Activated CD8-positive, alpha-beta memory T cell treated with anti-CD3 and anti-CD28 coated beads, Interleukin-2, amount 50 U/mL, for 24 hours (primary cell): Measurements from ENCODE around the gene EIF6.

Source experiments
- DNase-seq: peaks from one replicate; pipeline ENCODE4 v3.0.0-alpha.2; 2020; ENCODE audit errors: extremely low read depth

EIF6 gene

DNA sequence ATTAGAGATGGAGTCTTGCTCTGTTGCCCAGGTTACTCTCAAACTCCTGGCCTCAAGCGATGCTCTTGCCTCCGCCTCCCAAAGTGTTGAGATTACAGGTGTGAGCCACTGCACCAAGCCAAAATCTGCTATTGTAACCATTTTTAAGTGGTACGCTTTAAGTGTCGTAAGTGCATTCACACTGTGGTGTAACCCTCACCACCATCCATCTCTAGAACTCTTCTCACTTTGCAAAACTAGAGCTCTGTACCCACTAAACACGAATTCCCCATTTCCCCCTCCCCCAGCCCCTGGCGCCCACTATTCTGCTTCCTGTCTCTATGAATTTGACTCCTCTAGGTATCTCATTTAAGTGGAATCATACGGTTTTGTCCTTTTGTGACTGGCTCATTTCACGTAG lies 10.5 kb upstream of the EIF6 start:
- DNase-seq, result no peak

DNA sequence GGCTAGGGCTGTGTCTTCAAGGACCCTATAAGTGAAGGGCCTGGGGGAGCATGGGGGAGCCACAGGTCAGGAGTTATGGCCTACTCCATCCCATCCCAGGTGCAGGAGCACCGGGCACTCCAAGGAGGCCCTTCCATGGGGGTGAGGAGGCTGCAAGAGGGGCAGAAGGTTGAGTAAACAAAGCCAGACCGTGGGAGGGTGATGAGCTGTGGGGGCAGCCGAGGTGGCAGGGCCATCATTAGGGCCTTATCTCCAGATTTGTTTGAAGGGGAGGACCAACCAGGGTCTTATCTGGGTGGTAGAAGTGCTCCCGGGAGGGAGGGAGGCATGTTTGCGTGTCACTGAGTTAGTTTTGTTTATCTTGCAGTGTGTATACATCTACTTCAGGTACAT lies 9.7 kb upstream of the EIF6 start:
- DNase-seq, result no peak

DNA sequence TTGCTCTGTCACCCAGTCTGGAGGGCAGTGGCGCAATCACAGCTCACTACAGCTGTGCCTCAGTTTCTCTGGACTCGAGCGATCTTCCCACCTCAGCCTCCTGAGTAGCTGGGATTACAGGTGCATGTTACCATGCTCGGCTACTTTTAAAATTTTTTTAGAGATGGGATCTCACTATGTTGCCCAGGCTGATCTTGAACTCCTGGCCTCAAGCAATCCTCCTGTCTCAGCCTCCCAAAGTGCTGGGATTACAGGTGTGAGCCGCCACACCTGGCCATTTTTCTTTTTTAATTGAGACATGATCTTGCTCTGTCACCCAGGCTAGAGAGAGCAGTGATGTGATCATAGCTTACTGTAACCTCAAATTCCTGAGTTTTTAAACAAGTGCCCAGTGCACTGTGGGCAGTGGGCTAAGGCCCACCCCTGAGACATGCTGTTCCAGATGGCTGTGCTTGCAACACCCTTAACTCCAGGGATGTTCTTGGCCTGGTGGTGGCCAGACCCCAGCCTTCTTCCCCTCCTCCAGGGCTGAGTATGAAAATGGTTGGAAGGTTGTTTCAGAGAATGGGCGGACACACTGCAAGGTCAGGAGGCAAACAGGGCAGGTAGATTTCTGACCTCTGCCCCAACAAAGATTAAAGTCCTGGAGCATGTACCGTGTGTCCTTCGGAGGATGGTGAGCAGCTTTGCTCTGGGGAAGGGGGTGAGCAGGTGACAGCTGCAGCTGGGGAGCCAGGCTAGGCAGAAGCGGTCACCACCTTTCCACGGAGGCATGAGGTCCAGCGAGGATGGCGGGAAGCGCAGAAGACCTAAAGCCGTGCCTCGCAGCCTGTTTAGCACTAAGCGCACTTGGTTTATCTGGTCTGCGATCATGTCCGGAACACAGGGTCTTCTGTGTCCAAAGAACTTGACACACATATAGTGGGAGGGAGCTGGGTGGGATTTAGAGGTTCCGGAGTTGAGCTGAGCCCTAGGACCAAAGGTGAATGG lies 9.0 kb upstream of the EIF6 start:
- DNase-seq, result no peak

DNA sequence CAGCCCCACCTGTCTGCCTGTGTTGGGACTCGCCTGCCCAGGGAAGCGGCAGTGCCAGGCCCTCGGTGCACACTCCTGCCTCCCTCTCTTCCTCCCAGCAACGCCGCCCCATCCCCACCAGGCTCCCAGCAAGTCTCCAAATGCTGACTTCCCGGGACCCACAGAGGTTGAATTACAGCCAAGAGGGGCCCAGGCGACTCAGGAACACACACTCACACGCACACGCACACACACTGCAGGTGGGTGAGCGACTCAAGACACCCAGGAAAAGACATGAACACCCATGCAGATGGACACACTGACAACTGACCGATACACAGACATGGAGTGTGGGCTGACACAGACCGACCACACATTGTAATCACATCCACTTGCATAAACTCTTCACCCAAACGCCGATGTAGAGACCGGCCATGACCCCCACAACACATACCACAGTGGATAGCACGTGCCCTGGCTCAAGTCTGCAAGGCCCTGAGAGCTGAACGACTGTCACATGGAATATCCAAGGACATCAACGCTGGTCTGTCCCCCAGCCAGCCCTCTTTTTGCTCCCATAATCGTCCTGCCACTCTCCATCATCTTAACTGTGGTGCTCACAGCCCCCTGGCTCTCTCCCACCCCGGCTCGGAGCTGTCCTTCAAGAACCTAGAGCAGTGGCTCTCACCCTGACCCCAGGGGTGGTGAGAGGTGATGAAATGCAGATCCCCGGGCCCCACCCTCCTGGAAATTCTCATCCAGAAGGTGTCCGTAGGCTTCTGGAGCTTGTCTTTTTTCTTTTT lies 8.1 kb upstream of the EIF6 start:
- DNase-seq, result no peak

DNA sequence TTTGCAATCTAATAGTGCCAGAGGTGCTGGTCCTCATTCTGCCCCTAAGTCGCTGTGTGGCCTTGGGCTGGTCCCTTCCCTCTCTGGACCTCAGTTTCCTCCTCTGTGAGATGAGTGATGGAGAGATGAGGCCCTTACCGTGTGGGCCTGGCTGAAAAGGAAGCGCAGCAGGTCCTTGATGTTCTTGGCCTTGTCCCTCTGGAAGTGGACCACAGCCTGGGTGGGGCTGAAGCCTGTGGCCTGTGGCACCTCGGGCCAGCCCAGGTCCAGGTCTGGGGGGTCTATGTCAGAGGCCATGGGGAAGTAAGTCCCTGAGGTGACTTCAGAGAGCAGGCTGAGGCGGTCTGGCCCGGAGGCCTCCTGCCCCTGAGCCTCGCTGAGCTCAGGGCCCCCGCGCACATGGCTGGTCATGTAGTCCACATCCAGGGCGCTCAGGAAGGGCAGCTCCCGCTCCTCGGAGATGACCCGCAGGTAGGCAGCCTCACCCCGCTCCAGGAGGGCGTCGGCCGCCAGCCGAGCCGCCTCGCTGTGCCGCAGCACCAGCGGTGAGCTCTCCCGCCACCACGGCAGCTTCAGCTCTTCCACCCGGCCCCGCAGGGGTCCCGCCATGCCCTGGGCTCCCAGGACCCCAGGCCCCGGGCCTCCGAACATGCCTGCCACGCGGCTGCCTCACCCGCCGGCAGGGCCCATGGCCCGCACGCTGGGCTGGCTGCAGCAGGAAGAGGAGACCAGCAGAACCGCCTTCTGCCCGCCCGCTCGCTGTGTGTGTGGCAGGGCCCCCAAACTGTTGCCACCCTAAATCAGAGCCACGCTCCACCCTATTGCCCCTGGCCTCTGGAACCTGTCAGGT lies 7.3 kb upstream of the EIF6 start, which contains the start of gene FAM83C:
Gene FAM83C, minus strand, starts transcription at position 772 of the 850 bp plus-strand sequence. Its CDS starts 121 bp downstream, at position 651.
- no peak for DNase-seq

DNA sequence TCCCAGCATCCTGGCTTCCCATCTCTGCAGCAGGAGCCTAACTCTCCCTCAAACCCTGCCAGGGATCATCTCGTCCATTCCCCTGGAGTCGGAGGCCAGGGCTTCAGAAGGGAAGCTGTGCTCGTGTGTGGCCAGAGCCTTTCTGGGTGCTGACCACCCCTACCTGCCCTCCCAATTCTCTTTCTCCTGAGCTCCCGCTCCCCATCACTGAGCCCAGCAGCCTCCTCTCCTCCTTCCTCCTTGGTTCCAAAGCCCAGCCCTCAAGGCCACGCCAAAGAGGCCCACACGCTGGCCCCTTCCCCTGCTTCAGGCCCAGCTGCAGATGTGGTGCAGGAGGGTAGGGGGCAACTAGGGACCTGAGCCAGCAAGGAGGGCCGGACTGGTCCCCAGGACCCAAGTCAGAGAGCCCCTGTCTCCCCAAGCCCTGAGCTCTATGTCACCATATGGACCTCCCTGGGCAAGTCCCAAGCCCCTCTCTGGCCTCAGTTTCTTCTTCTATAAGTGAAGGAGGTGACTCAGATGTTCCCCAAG lies 6.4 kb upstream of the EIF6 start:
- DNase-seq, result no peak

DNA sequence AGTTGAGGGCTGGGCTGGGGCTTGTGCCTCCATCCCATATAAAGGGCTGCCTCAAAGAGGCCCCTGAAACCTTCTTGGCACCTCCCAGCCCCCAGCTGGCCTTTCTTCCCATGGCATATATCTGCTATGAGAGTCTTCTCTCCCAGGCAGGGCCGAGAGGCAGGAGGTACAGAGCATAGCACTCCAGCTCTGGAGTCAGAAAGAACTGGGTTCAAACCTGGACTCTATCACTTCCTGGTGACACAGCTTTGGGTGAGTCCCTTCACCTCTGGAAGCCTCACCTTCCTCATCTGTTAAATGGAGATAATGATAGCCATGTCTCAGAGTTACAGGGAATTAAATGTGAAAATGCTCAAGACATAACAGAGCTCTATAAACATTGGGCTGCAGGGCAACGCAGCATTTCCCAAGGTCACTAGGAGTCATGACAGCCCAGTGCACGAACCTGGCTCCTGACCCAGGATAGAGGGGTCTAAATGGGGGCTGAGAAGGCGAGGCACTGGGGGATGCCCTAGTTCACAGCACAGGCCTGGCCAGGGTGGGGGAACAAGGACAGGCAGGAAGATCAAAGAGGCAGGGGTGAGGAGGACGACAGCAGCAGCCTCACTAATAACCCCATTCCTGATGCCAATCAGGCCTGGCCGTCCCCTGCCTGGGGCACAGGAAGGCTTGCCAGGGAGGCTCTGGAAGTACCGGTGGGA lies 5.8 kb upstream of the EIF6 start:
- DNase-seq, result no peak

DNA sequence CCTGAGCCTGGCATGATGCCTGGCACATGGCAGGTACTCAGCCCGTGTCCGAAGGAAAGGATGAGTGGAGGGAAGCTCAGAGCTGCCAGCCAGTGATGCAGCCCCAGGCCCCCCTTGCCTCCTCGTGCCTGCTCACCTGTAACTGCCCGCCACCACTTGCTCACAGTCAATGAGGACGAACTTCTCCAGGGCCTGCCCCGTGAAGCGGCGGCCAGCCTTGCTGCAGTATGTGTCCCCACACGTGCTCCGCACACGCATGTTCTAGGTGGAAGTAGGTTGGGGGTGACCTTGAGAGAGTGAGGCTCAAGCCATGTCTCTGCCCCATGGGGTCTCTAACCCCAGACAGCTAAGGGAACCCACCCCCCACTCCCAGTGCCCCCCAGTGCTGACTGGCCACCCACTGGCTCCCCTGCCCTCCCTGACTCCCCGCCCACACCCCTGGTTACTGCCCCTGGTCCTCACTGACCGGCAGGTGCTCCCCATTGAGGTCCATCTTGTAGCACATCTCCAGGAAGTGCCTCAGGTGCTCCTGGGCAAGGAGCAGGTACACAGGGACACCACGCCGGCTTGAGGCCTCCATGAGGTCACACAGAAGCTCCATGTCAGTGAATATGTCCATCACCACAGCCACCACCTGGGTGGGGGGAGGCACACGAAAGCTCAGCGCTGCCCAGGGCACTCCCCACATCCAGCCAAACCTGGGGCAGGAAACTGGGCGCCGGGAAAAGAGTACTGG lies 3.9 kb upstream of the EIF6 start:
- no peak for DNase-seq

- no peak for DNase-seq
These were observed 3.1 kb upstream of the EIF6 start for GRCh38 chr20:35287509-35288324.

GRCh38 chr20:35286899-35287508 lies 2.4 kb upstream of the EIF6 start:
- no peak for DNase-seq

DNA sequence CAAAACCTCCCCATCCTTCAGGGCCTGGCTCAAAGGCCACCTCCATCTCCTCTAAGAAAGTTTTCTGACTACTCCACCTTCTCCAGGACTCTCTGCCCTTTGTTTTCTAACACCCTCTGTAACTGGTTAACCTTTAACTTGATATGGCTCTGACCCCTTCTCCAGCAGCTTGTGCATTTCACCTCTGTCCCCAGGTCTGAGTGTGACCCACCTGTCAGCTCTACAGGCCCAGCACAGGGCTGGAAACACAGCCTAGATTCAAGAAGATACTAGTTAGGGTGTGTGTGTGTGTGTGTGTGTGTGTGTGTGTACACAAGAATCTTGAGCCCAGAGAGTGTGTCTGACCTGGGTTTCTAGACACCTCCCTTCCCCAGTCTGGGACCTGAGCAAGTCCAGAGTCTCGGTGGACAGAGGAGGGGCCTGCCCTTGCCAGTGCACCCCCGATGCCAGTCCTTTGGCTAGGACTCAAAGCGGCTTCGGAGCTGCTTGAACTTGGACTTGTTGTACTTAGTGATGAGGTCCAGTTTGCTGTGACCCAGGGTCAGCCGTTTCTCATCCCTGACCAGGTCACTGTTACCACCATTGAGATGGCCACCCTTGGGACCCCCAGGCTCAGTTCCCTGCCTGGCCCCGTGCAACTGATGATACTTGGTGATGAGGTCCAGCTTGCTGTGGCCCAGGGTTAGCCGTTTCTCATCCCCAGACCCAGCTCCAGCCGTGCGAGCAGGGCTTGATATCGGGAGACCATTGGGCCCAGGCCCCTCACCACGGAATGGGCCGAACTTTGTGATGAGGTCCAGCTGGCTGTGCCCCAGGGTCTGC lies 1.7 kb upstream of the EIF6 start:
- no peak for DNase-seq

- no peak for DNase-seq
These were observed 1.2 kb upstream of the EIF6 start for GRCh38 chr20:35285806-35286076.

DNA sequence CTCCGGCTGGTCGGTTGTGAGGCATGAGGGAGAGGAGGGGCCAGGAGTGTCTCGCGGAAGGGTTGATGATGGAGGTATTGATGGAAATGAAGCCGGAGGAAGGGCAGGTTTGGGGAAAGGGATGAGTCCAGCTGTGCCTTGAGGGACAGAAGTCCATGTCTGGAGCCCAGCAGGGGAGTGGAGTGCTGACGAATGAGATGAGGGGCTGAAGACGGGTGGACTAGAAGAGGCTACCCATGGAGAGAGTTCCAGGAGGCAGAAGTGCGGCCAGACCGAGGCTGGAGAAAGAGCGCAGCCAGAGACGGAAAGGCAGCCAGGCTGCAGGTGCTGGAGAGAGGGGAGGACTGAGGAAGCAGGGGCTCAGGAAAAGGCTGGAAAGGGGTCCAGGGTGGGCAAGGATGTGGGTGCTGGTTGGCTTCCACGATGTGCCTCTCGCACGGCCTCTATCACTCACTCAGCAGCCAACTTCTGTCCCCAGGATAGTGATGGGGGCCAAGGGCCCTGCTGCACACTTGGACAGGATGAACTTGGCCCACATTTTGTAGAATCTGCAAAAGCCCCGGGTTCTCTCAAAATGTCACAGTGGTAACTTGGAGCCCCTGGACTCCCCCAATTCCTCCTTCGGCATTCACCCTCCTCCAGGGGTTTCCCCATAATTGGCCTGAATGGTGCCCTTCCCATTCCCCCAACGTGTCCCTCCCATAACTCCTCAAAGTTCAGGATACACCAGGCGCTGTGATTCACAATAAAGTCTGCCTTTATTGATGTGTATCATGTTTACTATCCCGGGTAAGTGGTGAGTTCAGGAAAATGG lies 627 bp upstream of the EIF6 start:
- no peak for DNase-seq

- no peak for DNase-seq
These were observed 918 bp downstream of the EIF6 start for GRCh38 chr20:35283441-35284266.

GRCh38 chr20:35281506-35282101 lies 3.0 kb downstream of the EIF6 start:
- DNase-seq, result no peak

- DNase-seq, result no peak
These were observed 4.0 kb downstream of the EIF6 start for GRCh38 chr20:35280523-35280922.
